ENCODE measurements around the gene SAMHD1. TPM values are rescaled to one million over a fixed set of nuclear protein-coding genes. Genes with fewer than 3 reads are reported as not detected.

The SAMHD1 gene
- total and polyA plus RNA-seq, 2 donors (not counting 1 experiment from before 2014, with no cell fraction given) = 25.9 to 47.2 TPM

DNA sequence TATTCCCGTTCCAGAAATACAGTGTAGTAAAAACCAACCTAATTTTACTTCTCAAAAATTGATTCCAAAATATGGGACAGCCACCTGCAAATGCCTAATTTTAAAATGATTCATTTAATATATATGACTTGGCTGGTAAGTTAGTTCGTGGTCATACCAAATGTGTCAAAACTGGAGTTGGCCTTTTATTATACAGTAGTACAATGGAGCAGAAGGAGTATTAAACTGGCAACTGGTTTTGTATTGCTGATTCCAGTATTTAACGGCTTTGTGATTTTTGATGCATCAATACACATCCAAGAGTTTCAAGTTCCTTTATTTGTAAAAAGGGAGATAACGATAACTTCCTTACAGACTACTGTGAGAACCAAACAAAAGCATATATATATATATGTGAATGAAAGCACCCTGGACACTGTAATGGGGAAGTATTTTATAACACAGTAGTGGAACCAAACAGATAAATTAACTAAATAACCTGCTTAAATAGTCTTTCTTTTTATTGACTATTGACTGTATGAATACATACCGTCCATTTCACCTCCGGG is 24.8 kb downstream of the SAMHD1 start:
- H3K9me3 ChIP-seq (ENCODE audit: control insufficient read depth, insufficient read depth, low read depth, low read length) = no peaks in the 10 kb centered on the region
- no peak for DNase-seq (ENCODE audit: low read depth in 2 of 2)

DNA sequence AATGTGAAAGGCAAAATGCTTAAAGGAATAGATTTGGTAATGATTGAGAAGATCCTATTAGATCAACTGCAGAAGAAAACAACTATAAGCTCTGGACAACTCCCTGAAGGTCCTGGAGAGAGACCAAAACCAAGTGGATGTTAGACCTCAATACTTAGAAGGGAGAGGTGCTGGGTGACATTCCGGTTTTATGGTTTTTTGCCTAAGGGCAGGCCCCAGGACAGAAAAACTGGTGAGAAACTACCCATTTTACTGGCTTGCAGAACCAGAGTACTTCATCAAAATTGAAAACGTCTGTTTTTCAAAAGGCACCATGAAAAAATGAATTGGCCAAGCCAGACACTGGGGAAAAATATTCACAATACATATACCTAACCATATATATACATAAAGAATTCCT is 26.3 kb downstream of the SAMHD1 start:
- no peak overlapping the region for H3K27ac ChIP-seq (ENCODE audit: insufficient read depth, low read length)
- H3K4me1 ChIP-seq (ENCODE audit: control insufficient read depth, extremely low read depth, insufficient read depth, low read length) = no peaks in the 10 kb centered on the region
- no peak for TF ChIP-seq CTCF (conservative IDR thresholded peaks at IDR 0.05 in 1 of 2, IDR thresholded peaks at IDR 0.05 in 1 of 2; ENCODE audit: low read depth in 1 of 2, low read length in 2 of 2)
- TF ChIP-seq EZH2 (IDR thresholded peaks at IDR 0.05; ENCODE audit: low read length, missing control alignments) = no peak
- H3K4me3 ChIP-seq (replicated peaks in 1 of 4; ENCODE audit: control extremely low read depth in 1 of 4, insufficient read depth in 1 of 4, low read depth in 3 of 4, low read length in 4 of 4) = no peak overlapping the region
- DNase-seq (ENCODE audit: low read depth in 2 of 2) = no peak
- no peaks in the 10 kb centered on the region for H4K20me1 ChIP-seq (ENCODE audit: control insufficient read depth, extremely low read depth, insufficient read depth, low read length)
- no peak overlapping the region for H3K9ac ChIP-seq (ENCODE audit: insufficient read depth, low read length)
- no peak overlapping the region for H3K4me2 ChIP-seq (ENCODE audit: extremely low read depth, insufficient read depth, low read length)
- no peaks in the 10 kb centered on the region for H3K9me3 ChIP-seq (ENCODE audit: control insufficient read depth, insufficient read depth, low read depth, low read length)
- H3K79me2 ChIP-seq (ENCODE audit: control insufficient read depth, insufficient read depth, low read length) = no peaks in the 10 kb centered on the region
- no peaks in the 10 kb centered on the region for H3K36me3 ChIP-seq (ENCODE audit: control insufficient read depth, insufficient read depth, low read length)
- no peaks in the 10 kb centered on the region for H3K27me3 ChIP-seq (ENCODE audit: control insufficient read depth, insufficient read depth, low read length)
- H2AFZ ChIP-seq (ENCODE audit: low read length) = no peak overlapping the region

More for the DNA sequence above, 24.8 kb downstream of the SAMHD1 start:
- H3K79me2 ChIP-seq (ENCODE audit: control insufficient read depth, insufficient read depth, low read length) = no peaks in the 10 kb centered on the region
- H3K4me1 ChIP-seq (ENCODE audit: control insufficient read depth, extremely low read depth, insufficient read depth, low read length) = no peaks in the 10 kb centered on the region
- no peaks in the 10 kb centered on the region for H3K27me3 ChIP-seq (ENCODE audit: control insufficient read depth, insufficient read depth, low read length)
- no peak overlapping the region for H3K4me2 ChIP-seq (ENCODE audit: extremely low read depth, insufficient read depth, low read length)
- no peaks in the 10 kb centered on the region for H3K36me3 ChIP-seq (ENCODE audit: control insufficient read depth, insufficient read depth, low read length)
- no peak overlapping the region for H3K27ac ChIP-seq (ENCODE audit: insufficient read depth, low read length)
- H3K4me3 ChIP-seq (replicated peaks in 1 of 4; ENCODE audit: control extremely low read depth in 1 of 4, insufficient read depth in 1 of 4, low read depth in 3 of 4, low read length in 4 of 4) = no peak overlapping the region
- TF ChIP-seq EZH2 (IDR thresholded peaks at IDR 0.05; ENCODE audit: low read length, missing control alignments) (no peak), CTCF (conservative IDR thresholded peaks at IDR 0.05 in 1 of 2, IDR thresholded peaks at IDR 0.05 in 1 of 2; ENCODE audit: low read depth in 1 of 2, low read length in 2 of 2) (no peak)
- no peak overlapping the region for H3K9ac ChIP-seq (ENCODE audit: insufficient read depth, low read length)
- H2AFZ ChIP-seq (ENCODE audit: low read length) = no peak overlapping the region
- no peaks in the 10 kb centered on the region for H4K20me1 ChIP-seq (ENCODE audit: control insufficient read depth, extremely low read depth, insufficient read depth, low read length)

GRCh38 chr20:36924167-36925045 is 27.1 kb downstream of the SAMHD1 start:
- H3K9ac ChIP-seq (ENCODE audit: insufficient read depth, low read length) = no peak overlapping the region
- no peak for DNase-seq (ENCODE audit: low read depth in 2 of 2)
- TF ChIP-seq EZH2 (IDR thresholded peaks at IDR 0.05; ENCODE audit: low read length, missing control alignments) (no peak), CTCF (conservative IDR thresholded peaks at IDR 0.05 in 1 of 2, IDR thresholded peaks at IDR 0.05 in 1 of 2; ENCODE audit: low read depth in 1 of 2, low read length in 2 of 2) (no peak)
- no peak overlapping the region for H2AFZ ChIP-seq (ENCODE audit: low read length)
- no peak overlapping the region for H3K27ac ChIP-seq (ENCODE audit: insufficient read depth, low read length)
- H3K27me3 ChIP-seq (ENCODE audit: control insufficient read depth, insufficient read depth, low read length) = no peaks in the 10 kb centered on the region
- H3K36me3 ChIP-seq (ENCODE audit: control insufficient read depth, insufficient read depth, low read length) = no peaks in the 10 kb centered on the region
- H3K4me3 ChIP-seq (replicated peaks in 1 of 4; ENCODE audit: control extremely low read depth in 1 of 4, insufficient read depth in 1 of 4, low read depth in 3 of 4, low read length in 4 of 4) = no peak overlapping the region
- H3K4me2 ChIP-seq (ENCODE audit: extremely low read depth, insufficient read depth, low read length) = no peak overlapping the region
- no peaks in the 10 kb centered on the region for H3K4me1 ChIP-seq (ENCODE audit: control insufficient read depth, extremely low read depth, insufficient read depth, low read length)
- no peaks in the 10 kb centered on the region for H4K20me1 ChIP-seq (ENCODE audit: control insufficient read depth, extremely low read depth, insufficient read depth, low read length)
- no peaks in the 10 kb centered on the region for H3K9me3 ChIP-seq (ENCODE audit: control insufficient read depth, insufficient read depth, low read depth, low read length)
- H3K79me2 ChIP-seq (ENCODE audit: control insufficient read depth, insufficient read depth, low read length) = no peaks in the 10 kb centered on the region

Data from fibroblast of lung (primary cell).